Activated naive CD8-positive, alpha-beta T cell treated with anti-CD3 and anti-CD28 coated beads, Interleukin-2, amount 50 U/mL, for 24 hours (primary cell): ENCODE measurements around the gene CETP.

Source experiments
- ATAC-seq: fragments of 150-1000 bp; cut with Tn5 transposase; one replicate; pipeline ENCODE4 v1.10.0; 2021
- DNase-seq: peaks from one replicate; pipeline ENCODE4 v3.0.0; 2021
- H3K27ac Mint-ChIP-seq: one replicate; pipeline ENCODE4 v1.8.0; 2021; ENCODE audit warnings: mild to moderate bottlenecking, mixed read lengths
- H3K27me3 Mint-ChIP-seq: one replicate; pipeline ENCODE4 v1.8.0; 2021; ENCODE audit warnings: mixed read lengths
- H3K36me3 Mint-ChIP-seq: one replicate; pipeline ENCODE4 v1.8.0; 2021; ENCODE audit warnings: low read depth, mixed read lengths
- H3K4me1 Mint-ChIP-seq: one replicate; pipeline ENCODE4 v1.8.0; 2021; ENCODE audit warnings: mixed read lengths
- H3K4me3 Mint-ChIP-seq: one replicate; pipeline ENCODE4 v1.8.0; 2021; ENCODE audit warnings: mild to moderate bottlenecking, moderate library complexity, mixed read lengths
- H3K9me3 Mint-ChIP-seq: one replicate; pipeline ENCODE4 v1.8.0; 2021; ENCODE audit warnings: mixed read lengths

CETP gene

GRCh38 chr16:57030346-57030902 is 68.7 kb downstream of the CETP start:
- Mint-ChIP-seq H3K36me3 (peaks cover 66% of the 10 kb centered on the region), H3K9me3 (no peaks in the 10 kb centered on the region), H3K27me3 (no peaks in the 10 kb centered on the region), H3K4me3 (no peak overlapping the region), H3K4me1 (peaks cover 72% of the 10 kb centered on the region), H3K27ac (no peak overlapping the region)
- DNase-seq = no peak
- ATAC-seq = no peak

GRCh38 chr16:57031156-57031555 is 69.4 kb downstream of the CETP start:
- DNase-seq = no peak
- no peaks in the 10 kb centered on the region for H3K9me3 Mint-ChIP-seq
- H3K4me3 Mint-ChIP-seq = no peak overlapping the region
- ATAC-seq = no peak
- H3K27me3 Mint-ChIP-seq = no peaks in the 10 kb centered on the region
- H3K36me3 Mint-ChIP-seq = peaks cover 66% of the 10 kb centered on the region
- H3K4me1 Mint-ChIP-seq = peaks cover 72% of the 10 kb centered on the region
- no peak overlapping the region for H3K27ac Mint-ChIP-seq

GRCh38 chr16:57032346-57032745 is 70.6 kb downstream of the CETP start:
- no peak overlapping the region for H3K4me3 Mint-ChIP-seq
- H3K4me1 Mint-ChIP-seq = peaks cover 74% of the 10 kb centered on the region
- no peak overlapping the region for H3K27ac Mint-ChIP-seq
- DNase-seq (no peak), ATAC-seq (no peak)
- H3K36me3 Mint-ChIP-seq = peaks cover 57% of the 10 kb centered on the region
- no peaks in the 10 kb centered on the region for H3K27me3 Mint-ChIP-seq
- no peaks in the 10 kb centered on the region for H3K9me3 Mint-ChIP-seq

GRCh38 chr16:57032931-57033330 is 71.2 kb downstream of the CETP start:
- Mint-ChIP-seq H3K4me3 (no peak overlapping the region), H3K4me1 (peaks cover 74% of the 10 kb centered on the region)

More at GRCh38 chr16:57032931-57033330, 71.2 kb downstream of the CETP start:
- no peak for ATAC-seq
- Mint-ChIP-seq H3K27ac (no peak overlapping the region), H3K27me3 (no peaks in the 10 kb centered on the region), H3K36me3 (peaks cover 58% of the 10 kb centered on the region), H3K9me3 (no peaks in the 10 kb centered on the region)
- no peak for DNase-seq
